ENCODE measurements around the gene SGSH.

The SGSH gene

DNA sequence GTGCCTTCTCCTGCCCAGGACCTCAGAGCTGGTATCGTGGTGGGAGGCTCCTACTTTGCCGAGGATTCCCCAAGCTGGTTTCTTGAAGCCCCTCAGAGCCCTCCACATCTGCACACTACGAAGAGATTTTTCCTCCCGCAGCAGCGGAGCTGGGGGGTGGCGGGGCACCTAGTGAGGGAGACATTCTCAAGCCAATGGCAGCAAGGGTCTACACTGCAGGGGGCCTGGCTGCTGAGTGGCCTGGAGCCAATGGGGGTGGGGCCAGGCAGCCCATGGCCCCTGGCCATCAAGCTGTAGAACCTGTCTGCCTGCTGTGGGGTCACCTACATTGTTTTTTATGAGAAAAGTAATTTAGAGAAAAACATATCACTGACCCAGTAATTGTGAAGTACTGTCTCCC, 5.1 kb upstream of the SGSH start:
- no peak for DNase-seq

DNA sequence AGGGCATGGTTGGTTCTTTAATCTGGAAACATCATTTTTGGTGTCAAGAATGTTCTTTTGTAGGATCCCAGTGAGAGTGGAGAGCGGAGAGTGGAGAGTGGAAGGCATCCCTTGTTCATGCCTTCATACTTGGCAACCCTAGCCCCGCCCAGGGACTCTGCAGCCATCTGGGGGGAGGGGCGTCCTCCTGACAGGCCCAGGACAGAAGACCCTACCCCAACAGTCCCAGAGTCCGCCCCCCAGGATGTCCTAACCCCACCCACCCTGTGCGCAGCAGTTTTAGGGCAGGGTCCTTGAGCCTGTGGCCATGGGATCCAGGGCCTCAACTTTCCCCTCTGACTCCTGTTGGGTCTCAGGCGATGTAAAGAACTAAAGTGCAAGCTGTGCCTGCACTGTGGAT, 4.5 kb upstream of the SGSH start:
- no peak for DNase-seq

- DNase-seq: no peak
Measured at GRCh38 chr17:80223838-80224497, 3.8 kb upstream of the SGSH start.

GRCh38 chr17:80223142-80223815, 3.1 kb upstream of the SGSH start:
- no peak for DNase-seq

DNA sequence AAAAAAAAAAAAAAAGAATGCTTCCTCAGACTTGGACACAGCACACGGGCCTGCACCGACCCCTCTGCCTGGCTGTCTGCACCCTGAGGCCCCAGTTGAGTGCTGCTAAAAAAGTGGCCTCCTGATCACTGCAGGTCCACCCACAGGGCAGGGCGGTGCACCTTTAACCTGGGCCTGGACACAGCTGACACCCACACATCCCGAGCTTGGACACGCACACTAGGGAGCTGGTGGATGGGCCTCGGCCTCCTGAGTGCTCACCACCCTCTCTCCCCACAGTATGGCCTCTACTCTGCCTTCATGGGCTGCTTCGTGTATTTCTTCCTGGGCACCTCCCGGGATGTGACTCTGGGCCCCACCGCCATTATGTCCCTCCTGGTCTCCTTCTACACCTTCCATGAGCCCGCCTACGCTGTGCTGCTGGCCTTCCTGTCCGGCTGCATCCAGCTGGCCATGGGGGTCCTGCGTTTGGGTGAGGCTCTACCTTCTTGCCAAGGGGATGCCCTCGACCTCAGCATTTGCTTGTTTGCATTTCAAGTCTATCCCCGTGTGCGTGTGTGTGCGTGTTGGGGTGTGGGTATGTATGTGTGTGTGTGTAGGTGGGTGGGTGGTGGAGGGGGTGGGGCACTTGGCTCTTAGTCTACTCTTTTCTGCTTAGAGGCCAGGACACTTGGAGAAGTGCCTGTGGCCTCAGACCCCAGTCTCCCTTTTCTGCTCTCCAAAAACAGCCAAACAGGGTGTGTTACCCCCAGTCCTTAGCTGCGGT, 2.4 kb upstream of the SGSH start:
- no peak for DNase-seq

GRCh38 chr17:80221351-80222105, 1.4 kb upstream of the SGSH start:
- no peak for DNase-seq

- no peak for DNase-seq
Measured at GRCh38 chr17:80220736-80221215, 643 bp upstream of the SGSH start.

DNA sequence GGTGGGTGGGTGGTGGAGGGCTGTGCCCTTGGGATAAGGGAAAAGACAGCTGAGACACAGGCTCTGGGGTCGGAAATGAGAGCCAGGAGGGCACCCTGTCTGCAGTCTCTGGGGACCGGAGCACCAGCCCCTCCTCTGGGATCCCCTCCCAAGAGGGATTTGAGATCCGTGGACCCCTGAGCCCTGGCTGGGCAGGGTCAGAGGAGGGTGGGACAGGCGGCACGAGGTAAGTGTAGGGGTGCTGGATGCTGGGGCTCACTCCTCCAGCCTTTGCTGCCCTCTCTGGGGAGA, 425 bp downstream of the SGSH start:
- no peak for DNase-seq

GRCh38 chr17:80219013-80219762, 945 bp downstream of the SGSH start:
- DNase-seq: peak; percentile 97

GRCh38 chr17:80218391-80218790, 1.7 kb downstream of the SGSH start:
- DNase-seq: no peak

DNA sequence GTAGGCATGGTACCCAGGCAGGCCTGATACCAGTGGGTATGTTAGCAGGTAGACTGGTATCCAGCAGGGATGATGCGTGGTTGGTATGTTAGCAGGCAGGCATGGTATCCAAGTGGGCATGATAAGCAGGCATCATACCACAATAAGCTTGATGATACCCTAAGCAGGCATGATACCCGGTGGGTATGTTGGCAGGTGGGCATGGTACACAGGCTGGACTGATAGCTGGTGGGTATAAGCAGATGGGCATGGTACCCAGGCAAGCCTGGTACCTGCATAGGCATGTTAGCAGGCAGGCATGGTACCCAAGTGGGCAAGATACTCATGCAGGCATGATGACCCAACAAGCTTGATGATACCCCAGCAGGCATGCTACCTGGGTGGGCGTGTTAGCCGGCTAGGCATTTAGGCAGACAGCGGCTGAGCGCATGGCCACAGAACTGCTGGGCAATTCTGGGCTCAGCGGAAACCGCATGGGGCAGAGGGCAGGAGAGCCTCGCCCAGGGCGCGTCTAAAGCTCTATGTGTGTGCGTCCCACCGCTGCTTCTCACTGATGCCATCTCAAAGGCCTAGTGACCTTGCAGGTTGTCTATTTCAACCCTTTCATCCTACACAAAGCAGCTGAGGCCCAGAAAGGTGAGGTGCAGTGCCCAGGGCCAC, 2.3 kb downstream of the SGSH start:
- DNase-seq: no peak

- no peak for DNase-seq
Measured at GRCh38 chr17:80216473-80217456, 3.4 kb downstream of the SGSH start.

- no peak for DNase-seq
Measured at GRCh38 chr17:80214878-80215210, 5.3 kb downstream of the SGSH start.

- DNase-seq: no peak
Measured at GRCh38 chr17:80214012-80214877, 5.9 kb downstream of the SGSH start.

GRCh38 chr17:80213643-80213975, 6.5 kb downstream of the SGSH start:
- no peak for DNase-seq

- no peak for DNase-seq
Measured at GRCh38 chr17:80212962-80213642, 7.0 kb downstream of the SGSH start.

DNA sequence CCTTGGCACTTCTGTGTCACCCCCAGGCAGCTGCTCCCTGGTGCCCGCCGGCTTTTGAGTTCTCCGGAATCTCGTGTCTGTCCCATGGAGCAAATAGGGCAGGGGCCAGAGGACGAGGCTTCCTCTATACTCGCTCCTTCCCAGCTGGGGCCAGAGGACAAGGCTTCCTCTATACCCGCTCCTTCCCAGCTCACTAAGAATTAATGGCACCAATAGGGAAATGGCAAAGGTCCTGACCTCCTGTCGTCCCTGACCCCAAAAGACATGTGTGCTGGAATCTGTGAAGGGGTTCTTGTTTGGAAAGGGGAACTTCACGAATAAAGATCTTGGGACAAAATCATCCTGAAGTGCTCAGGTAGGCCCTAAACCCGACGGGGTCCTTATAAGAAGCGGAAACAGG, 7.6 kb downstream of the SGSH start:
- DNase-seq: no peak

DNA sequence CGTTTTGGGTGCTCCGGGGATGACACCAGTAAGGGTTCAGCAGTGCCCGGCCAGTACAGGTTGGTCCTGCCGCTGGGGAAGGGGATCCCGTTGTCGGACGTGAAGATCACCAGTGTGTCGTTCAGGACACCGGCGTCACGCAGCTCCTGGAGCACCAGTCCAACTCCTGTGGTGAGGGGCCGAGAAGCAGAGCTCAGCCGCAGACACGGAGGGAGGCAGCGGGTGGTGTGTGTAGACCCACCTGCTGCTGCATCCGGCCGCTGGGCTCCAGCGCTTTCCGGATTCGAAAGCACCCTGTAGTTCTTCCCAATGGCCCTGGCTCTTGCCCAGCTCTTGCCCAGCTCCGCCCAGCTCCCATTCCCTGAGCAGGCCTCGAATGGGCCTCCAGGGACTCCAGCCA, 8.0 kb downstream of the SGSH start:
- no peak for DNase-seq

DNA sequence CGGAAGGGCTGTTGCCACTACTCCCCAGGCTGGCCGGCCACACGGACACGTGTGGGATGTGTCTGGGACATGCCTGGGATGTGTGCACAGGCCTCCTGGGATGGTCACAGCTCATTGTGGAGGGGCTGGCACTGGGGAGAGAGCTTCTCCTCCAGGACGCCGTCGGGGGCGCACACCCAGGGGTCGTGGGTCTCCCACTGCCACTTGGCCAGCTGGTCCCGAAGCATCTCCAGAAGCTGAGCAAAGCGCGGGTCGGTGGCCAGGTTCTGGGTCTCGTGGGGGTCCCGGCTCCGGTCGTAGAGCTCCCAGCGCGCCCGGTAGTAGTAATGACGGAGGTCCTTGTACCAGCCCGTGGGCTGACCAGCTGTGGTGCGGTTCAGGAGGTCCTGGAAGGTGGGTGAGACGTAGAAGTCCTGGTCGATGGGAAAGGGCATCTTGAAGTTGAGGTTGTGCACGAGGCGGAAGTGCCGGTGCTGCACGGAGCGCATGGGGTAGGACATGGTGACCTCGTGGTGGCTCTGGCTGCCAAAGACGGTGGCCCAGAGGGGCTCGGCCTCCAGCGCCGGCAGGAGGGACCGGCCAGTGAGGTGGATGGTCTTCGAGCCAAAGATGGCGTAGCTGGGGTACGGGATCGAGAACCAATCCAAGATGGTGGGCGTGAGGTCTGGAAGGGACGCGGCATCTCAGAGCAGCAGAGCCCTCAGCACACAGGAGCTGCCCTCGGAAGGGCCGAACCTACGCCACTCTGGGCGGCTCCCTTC, 9.6 kb downstream of the SGSH start:
- DNase-seq: no peak

Measured in activated CD8-positive, alpha-beta memory T cell treated with anti-CD3 and anti-CD28 coated beads, Interleukin-2, amount 50 U/mL, for 48 hours (primary cell).